Activated effector memory CD4-positive, alpha-beta T cell treated with Interleukin-2 at 50 U/mL for 16 hours (primary cell): Measurements from ENCODE around the gene EPM2A.
"Not testable (repeated sequence)": the region's sequence is repeated elsewhere in the genome, so short reads cannot be mapped to it uniquely, and the experiment has no call there.

ENCODE experiments used
- DNase-seq: peaks from one replicate; pipeline ENCODE4 v3.0.0-alpha.2; 2020

Gene EPM2A

DNA sequence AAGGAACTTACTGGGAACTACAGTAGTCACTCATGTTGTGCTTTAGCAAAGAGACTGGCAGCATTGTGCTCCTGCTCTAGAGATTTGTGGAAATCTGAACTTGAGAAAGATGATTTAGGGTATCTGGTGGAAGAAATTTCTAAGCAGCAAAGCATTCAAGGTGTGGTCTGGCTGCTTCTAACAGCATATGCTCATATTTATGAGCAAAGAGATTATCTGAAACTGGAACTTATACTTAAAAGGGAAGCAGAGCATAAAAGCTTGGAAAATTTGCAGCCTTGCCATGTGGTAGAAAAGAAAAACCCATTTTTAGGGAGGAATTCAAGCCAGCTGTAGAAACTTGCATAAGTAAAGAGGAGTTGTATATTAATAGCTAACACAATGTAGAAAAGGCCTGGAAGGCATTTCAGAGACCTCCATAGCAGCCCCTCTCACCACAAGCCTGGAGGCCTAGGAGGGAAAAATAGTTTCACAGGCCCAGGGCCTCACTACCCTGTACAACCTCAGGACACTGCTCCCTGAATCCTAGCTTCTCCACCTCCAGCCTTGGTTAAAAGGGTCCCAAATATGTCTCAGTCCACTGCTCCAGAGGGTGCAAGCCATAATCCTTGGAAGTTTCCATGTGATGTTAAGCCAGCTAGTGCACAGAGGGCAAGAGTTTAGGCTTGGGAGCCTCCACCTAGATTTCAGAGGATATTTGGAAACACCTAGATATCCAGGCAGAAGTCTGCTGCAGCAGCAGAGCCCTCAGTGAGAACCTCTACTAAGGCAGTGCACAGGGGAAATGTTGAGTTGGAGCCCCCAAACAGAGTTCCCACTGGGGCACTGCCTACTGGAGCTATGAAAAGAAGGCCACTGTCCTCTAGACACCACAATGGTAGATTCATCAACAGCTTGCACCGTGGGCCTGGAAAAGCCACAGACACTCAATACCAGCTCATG lies 6.6 kb downstream of the EPM2A start:
- DNase-seq: no peak

DNA sequence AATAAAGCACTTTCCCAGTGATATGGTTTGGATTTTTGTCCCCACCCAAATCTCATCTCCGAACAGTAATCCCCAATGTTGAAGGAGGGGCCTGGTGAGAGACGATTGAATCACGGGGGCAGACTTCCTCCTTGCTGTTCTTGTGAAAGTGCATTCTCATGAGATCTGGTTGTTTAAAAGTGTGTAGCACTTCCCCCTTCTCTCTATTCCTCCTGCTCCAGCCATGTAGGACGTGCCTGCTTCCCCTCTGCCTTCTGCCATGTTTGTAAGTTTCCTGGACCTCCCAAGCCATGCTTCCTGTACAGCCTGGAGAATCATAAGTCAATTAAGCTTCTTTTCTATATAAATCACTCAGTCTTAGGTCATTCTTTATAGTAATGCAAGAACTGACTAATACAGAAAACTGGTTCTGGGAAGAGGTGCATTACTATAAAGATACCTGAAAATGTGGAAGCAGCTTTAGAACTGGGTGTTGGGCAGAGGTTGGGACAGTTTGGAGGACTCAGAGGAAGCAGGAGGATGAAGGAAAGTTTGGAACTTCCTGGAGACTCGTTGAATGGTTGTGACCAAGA lies 7.4 kb downstream of the EPM2A start:
- DNase-seq: no peak

DNA sequence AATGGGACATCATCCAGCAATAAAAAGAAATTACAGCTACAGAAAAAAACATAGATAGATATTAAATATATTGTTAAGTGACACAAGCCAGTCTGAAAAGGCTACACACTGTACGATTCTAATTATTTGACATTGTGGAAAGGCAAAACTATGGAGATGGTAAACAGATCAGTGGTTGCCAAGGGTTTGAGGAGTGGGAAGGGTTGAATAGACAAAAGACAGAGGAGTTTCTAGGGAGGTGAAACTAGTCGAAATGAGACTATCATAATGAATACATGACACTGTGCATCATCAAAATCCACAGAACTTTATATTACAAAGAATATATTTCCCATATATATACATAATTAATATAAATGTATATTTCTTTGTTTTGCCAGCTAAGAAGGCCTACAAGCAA lies 9.8 kb downstream of the EPM2A start:
- no peak for DNase-seq

DNA sequence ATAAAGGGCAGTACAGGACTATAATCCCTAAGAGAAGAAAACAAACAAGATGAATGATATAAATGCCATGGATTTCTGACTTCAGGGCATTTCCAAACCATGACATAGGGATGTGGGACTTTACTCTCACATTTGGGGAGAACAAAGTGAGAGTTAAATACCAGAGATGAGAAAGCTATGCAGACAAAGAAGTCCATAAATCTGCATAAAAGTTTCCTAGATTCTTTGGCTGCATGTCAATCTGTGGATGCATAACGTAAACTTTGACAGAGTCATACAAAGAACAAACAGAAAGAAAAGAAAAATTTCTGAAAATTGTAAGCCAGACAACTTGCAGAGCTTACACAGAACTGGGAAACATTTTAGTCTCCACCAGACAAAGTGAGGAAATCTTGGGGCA lies 11.7 kb downstream of the EPM2A start:
- no peak for DNase-seq

DNA sequence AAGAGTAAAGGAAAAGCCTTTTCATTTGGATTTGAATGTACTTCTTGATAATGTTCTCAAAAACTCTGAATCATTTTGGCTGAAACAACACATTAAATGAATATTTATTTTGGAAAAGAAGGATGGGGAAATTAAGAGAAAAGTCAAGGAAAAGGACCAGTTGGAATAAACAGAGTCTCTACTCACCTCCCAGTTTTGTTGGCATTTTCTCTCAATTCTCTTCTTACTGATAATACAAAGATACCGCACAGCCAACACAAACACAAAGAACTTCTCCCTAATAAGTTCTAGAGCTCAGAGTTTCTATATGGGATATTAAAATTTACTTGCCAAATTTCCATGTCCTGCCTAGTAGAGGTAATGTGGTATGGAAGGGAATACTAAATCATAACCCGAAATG lies 13.1 kb downstream of the EPM2A start:
- DNase-seq: no peak

DNA sequence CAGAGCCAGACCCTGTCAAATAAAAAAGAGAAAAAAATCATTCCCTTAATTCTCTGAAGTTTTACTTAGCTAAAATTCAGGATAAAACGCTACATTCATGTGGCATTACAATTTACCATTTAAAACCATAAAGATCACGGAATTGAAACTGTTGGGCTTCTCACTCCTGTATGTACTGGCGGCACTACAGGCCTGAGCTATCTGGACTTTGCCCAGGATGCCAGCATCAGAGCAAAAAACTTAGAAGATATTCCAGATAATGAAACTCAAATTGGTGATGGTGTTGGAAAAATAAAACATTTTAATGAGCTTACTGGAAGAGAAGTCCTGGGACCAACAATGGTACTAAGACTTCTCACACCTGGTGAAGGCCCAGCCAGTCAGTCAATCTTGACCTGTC lies 14.2 kb downstream of the EPM2A start:
- DNase-seq: no peak

DNA sequence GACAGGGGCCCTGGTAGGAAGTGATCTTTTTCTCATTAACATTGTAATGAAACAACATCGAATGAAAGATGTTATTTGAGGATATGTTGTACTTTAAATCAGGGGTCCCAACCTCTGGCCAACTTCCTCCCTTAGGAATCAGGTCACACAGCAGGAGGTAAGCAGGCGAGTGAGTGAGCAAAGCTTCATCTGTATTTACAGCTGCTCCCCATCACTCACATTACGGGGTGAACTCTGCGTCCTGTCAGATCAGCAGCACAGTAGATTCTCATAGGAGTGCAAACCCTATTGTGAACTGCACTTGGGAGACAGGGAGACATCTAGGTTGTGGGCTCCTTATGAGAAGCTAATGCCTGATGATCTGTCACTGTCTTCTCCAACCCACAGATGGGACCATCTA lies 19.9 kb downstream of the EPM2A start:
- DNase-seq: no peak

DNA sequence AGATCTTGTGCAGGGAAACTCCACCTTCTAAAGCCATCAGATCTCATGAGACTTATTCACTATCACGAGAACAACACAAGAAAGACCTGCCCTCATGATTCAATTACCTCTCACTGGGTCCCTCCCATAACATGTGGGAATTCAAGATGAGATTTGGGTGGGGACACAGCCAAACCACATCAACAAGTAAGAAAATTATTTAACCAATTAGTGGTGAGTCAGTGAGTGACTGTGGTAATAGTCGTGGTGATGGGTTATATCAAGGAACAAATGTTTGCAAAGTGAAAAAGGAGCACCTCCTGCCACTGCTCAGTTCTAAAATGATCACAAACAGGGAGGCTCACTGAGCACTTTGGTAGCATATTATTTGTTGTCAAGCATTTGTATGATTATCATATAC lies 20.6 kb downstream of the EPM2A start:
- DNase-seq: no peak

DNA sequence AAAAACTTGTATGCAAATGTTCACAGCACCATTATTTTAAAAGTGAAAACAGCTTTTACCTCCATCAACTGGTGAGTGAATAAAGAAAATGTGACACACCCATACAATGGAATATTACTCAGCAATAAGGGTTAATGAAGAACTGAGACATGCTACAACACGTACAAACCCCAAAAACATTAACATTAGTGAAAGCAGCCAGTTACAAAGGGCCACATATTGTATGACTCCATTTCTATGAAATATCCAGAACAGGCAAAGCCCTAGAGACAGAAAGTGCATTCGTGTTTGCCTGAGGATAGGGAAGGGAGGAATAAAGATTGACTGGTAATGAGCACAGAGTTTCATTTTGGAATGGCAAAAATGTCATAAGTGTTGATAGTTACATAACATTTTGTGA lies 21.5 kb downstream of the EPM2A start:
- no peak for DNase-seq

DNA sequence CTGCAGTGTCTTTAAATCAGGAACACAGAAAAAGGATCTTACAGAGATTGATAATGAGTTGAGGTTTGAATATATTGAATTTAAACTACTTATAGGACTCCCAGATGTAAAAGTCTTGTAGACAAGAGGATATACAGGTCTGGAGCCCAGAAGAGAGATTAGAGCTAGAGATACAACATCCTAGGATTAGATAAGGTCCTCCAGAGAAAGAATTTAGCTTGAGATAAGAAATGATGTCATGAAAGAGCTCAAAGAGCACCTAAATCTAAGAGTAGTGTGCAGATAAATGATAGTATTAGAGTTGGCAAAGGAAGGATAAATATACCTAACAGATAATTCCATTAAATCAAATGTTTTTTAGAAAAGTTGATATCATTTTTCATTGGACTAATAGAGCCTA lies 23.9 kb downstream of the EPM2A start:
- no peak for DNase-seq

DNA sequence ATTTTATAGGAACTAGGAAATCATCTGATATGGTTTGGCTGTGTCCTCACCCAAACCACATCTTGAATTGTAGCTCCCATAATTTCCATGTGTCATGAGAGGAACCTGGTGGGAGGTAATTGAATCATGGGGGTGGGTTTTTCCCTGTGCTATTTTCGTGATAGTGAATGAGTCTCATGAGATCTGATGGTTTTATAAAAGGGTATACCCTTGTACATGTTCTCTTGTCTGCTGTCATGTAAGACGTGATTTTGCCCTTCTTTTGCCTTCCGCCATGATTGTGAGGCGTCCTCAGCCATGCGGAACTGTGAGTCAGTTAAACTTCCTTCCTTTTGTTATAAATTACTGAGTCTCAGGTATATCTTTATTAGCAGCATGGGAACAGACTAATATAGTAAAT lies 27.9 kb downstream of the EPM2A start:
- no peak for DNase-seq

DNA sequence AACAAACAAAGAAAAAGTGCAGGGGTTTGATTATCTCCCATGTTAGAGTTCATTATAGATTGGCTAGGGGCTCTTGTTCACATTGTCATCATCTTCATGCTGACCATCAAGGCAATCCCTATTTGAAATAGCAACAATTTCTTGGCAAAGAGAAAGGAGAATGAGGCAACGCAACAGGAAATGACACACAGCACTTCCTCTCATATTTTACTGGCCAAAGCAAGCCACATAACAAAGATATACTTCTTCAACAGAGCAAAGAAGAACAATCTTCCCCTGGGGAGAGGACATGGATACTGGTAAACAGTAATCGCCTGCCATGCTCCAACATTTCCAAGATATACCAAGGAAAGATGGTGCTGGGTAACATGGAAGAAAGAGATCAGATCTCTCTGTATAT lies 29.8 kb downstream of the EPM2A start:
- DNase-seq: no peak

DNA sequence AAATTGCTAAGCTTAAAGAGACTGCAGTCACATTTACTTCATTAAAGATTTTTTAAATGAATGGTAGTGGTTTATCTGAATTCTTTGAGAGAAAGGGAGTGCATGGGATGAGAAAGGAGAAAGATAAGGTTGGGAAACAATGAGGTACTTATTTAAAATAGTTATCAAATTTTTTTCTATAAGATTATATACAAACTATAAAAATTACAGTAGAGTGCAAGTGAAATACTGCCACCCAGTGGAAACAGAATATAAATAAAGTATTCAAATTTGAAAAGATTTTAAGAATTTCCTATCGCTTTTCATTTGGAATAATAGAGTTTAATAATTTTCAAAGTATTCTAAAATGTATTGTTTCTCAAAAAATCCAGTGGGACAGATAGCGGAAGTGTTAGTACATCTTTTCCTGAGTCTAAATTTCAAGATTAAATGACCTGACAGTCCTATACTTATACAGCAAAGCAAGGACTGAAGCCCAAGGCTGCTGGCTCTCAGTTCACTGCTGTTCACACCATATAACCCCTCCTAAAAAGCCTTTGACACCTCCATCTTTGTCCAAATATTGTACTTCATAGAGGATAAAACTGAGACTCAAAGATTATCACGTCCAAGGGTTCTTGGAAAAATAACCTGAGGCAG lies 31.1 kb downstream of the EPM2A start:
- no peak for DNase-seq

DNA sequence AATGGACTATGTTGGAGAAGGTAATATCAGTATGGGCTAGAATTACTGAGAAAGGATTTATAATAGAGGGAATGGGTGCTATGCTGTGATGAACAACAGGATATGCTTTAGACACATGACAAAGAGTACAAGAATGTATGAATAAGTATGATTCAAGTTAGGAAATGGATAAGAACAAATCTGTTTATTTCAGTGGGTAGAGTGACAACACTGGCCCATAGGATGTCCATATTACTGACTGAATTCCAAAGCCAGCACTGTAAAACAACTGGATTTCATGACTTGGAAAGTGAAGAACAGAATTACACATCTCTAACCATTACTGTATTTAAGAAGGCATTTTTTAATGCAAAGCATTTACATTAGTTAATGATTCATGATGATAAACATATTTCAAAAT lies 35.9 kb downstream of the EPM2A start:
- no peak for DNase-seq

DNA sequence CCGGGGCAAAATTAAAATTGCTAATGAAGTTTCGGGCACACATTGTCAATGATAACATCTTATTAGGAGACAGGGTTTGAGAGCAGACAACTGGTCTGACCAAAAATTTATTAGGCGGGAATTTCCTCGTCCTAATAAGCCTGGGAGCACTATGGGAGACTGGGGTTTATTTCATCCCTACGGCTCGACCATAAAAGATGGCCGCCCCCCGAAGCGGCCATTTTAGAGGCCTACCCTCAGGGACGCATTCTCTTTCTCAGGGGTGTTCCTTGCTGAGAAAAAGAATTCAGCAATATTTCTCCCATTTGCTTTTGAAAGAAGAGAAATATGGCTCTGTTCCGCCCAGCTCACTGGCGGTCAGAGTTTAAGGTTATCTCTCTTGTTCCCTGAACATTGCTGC lies 37.9 kb downstream of the EPM2A start:
- not testable (repeated sequence) for DNase-seq

DNA sequence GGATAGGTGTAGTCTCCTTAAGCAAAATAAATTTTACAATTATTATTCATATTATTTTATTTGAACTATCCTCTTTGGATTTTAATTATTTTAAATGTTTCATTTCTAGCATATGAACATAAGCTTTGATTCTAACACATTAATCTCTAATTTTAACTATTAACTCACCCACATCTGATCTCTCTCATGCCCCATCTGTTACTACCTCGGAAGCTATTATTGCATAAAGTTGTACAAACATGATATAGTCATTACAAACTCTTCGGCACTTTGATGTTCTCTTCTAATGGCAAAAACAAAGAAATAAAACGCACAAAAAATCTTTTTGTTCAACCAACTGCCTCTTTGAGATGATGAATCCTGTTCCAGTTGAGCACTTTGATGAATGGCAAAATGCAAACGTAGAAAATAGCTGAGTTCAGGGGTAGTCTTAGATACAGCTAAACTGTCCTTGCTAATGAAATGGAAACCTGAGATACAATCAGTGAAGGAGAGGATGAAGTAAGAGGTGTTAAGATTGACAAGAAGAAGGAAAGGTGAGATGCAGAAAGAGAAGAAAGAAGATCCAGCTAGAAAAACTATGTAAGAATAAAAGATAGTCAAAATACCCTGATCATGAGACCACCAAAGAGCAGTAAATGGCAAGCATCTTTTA lies 41.1 kb downstream of the EPM2A start:
- DNase-seq: no peak

DNA sequence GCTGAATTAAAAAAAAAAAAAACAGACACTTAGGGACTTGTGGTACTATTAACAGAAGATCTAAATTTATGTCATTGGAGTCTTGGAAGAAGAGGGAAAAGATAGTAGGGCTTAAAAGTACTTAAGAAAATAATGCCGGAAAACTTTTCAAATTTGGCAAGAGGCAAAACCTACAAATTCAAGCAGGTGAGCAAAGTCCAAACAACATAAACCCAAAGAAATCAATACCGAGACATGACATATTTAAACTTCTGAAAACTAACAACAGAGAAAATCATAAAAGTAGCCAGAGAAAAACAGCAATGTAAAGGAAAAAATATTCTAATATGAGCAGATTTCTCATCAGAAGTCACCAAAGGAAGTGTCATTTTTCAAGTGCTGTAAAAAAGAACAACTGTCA lies 44.4 kb downstream of the EPM2A start:
- DNase-seq: no peak

DNA sequence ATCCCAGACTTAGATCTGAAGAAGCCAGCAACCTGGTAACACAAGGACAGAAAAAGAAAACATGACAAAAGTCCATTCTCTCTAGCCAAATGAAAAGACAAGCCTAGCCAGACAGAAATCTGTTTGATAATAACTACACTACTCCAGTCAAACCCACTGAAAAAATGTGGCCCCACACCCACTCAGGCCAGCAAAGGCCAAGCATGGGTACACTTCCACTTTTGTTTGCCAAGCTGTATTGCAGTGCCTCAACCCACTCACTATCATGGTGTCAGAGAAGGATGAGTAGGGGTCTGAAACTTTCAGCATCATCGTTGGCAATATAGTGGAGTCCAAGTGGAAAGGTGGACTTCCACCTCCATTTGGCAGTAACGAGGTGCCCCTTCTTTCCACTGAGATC lies 45.8 kb downstream of the EPM2A start:
- no peak for DNase-seq

DNA sequence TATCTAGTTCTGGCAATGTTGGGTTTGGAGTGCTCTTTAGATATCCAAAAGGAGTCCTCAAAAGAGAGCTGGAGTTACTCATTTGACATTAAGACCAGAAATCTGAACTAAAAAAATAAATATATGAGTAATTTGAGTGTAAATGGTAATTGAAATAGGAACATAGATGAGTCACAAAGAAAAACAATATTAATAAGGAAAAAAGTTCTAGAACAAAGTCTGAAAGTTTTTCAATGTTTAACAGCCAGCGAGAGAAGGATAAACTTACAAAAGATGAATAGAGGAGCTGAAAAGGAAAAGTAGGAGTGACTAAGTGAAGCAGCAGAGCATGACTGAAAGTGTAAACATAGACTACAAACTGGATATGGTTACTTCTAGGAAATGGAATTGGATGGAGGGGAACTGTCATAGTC lies 46.8 kb downstream of the EPM2A start:
- DNase-seq: no peak

DNA sequence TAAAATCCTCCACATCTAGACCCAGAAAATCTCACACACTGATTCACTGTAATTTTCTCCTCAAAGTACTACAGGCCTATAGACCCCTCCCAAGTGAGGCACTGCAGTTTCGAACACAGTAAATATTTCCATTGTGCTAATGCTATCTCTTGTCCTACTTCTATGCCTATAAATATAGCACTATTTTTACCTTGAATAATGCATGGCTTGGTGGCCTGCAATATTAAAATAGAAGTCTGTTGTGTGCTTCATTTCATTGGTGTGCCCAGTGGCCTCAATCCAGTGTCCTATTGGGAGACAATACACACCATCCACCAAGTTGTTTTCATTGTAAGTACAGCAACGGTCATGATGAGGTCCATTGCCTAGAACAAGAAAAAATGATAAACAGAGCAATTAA lies 49.4 kb downstream of the EPM2A start:
- no peak for DNase-seq

DNA sequence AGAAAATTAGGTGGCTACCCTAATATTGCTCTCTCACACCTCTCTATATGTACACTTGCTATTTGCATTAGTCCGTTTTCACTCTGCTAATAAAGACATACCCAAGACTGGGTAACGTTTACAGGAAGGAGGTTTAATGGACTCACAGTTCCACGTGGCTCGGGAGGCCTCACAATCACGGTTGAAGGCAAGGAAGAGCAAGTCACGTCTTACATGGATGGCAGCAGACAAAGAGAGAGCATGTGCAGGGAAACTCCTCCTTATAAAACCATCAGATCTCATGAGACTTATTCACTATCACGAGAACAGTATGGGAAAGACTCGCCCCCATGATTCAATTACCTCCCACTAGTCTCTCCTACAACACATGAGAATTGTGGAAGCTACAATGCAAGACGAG lies 53.4 kb downstream of the EPM2A start:
- no peak for DNase-seq

DNA sequence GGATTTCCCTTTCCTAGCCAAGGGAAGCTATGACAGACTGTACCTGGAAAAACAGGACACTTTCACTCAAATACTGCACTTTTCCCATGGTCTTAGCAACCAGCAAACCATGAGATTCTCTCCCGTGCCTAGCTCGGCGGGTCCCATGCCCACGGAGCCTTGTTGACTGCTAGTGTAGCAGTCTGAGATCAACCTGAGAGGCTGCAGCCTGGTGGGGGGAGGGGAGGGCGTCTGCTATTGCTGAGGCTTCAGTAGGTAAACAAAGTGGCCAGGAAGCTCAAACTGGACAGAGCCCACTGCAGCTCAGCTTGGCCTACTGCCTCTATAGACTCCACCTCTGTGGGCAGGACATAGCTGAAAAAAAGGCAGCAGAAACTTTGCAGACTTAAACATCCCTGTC lies 61.8 kb downstream of the EPM2A start:
- DNase-seq: no peak

DNA sequence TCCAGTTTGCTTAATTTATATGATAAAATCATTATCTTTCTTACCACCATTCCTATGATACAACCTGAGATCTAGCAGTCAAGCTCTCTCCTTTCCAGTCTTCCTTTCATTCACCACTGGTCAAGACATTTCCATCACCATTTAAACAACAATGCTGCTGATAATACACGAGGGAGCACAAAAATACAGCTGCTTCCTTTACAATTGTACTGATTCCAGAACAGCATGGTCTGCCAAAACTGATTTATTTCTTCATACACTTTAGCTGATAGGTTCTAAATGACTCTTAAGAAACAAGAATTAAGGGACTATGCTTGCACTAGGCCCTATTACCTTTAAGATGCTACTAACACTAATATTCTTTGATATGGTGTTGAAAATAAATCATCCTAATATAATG lies 65.0 kb downstream of the EPM2A start:
- DNase-seq: no peak

DNA sequence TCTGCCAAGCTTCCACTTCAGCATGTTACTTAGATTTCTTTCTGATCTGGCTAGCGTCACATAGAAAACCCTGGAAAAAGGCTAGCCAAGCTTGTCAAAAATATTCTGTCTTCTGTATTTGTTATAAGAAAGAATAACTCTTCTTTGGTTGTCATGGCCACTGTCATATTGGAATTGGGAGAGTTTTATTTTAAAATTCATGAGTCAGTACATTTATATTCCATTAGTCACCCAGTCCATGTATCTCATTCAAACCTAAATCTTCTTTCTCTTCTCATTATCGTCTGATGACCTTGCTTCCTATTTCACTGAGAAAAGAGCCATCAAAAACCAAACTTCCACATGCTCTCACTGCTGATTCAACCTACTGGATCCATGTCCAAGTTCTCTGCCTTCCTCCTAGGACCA lies 65.7 kb downstream of the EPM2A start:
- DNase-seq: no peak
